AG04450 (cell line): ENCODE data around the gene C1orf159. TPM values are rescaled to one million over a fixed set of nuclear protein-coding genes. Genes with fewer than 3 reads are reported as not detected.

Experiments
- CTCF ChIA-PET: fragments of 300-600, 350-600 bp; formaldehyde crosslinking; extraction: SDS; loops from one replicate; lab custom pipeline; 2022; ENCODE audit warnings: antibody characterized with exemption, inconsistent platforms; lab: Charles Lee
- POLR2A ChIA-PET: fragments of 350-600 bp; formaldehyde crosslinking; extraction: SDS; loops from one replicate; lab custom pipeline; 2021; ENCODE audit warnings: antibody characterized with exemption, inconsistent platforms; lab: Yijun Ruan, JAX
- DNase-seq: peaks from one replicate; pipeline ENCODE4 v3.0.0-alpha.2; 2011; ENCODE audit warnings: low read depth, low spot score
- H3K27ac ChIP-seq: one replicate; pipeline ENCODE4 v1.5.1; 2012; ENCODE audit warnings: low read depth, low read length, control low read depth
- H3K27me3 ChIP-seq: one replicate; pipeline ENCODE4 v1.6.0; 2012; ENCODE audit warnings: low read length; ENCODE audit not compliant: control insufficient read depth, insufficient read depth
- H3K4me3 ChIP-seq: 2 replicates; pipeline ENCODE4 v1.5.1; 2011; ENCODE audit warnings: mild to moderate bottlenecking, low read depth, low read length, control low read depth
- H3K9me3 ChIP-seq: 2 replicates; pipeline ENCODE4 v1.5.1; 2012; ENCODE audit warnings: low read length; ENCODE audit not compliant: control insufficient read depth, insufficient read depth
- polyA plus RNA-seq: library from polyadenylated mRNA; depleted of rRNA; stranded (reverse); fragments of >200 nt; gene quantifications from 2 replicates; pipeline ENCODE4 v1.2.3, GENCODE V29; 2011
- TF ChIP-seq, protein P1 (sequence below): IDR thresholded peaks from 2 replicates; pipeline ENCODE4 v1.5.1; 2011; ENCODE audit warnings: low read depth, low read length, control low read depth, inconsistent platforms

The C1orf159 gene
- polyA plus RNA-seq, 1 experiment, result 2.3 TPM

DNA sequence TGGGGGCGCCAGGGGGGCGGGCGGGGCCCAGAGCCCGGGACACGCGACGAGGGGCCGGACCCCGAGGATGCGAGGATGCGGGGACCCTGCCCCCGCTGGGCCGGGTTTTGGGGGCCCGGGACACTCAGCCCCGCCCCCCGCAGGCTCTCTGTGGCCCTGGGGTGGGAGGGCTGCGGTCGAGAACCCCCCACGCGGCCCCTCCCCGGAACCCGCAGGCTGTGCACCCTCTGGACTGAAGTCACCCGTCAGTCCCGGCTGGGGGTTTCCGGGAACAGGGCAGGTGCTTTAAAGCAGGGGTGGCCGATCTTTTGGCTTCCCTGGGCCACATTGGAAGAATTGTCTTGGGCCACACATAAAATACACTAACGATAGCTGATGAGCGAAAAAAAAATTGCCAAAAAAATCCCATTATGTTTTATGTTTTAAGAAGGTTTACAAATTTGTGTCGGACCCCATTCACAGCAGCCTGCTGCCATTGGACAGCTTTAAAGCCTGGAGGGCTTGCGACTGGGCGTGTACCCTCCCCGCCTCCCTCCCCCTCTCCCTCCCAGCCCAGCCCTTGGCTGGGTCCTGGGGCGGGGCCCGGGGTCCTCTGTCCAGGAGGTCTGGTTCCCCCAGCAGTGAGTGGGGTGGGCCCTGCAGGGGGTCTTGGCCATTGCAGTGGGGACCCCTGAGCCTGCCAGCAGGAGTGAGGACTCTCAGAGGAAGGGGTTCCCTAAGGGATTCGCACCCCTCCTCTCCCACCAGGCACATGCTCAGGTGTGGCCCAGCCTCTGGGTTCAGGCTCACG lies 21.6 kb upstream of the C1orf159 start:
- TF ChIP-seq, protein P1, sequence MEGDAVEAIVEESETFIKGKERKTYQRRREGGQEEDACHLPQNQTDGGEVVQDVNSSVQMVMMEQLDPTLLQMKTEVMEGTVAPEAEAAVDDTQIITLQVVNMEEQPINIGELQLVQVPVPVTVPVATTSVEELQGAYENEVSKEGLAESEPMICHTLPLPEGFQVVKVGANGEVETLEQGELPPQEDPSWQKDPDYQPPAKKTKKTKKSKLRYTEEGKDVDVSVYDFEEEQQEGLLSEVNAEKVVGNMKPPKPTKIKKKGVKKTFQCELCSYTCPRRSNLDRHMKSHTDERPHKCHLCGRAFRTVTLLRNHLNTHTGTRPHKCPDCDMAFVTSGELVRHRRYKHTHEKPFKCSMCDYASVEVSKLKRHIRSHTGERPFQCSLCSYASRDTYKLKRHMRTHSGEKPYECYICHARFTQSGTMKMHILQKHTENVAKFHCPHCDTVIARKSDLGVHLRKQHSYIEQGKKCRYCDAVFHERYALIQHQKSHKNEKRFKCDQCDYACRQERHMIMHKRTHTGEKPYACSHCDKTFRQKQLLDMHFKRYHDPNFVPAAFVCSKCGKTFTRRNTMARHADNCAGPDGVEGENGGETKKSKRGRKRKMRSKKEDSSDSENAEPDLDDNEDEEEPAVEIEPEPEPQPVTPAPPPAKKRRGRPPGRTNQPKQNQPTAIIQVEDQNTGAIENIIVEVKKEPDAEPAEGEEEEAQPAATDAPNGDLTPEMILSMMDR, result no peak
- Histone ChIP-seq H3K9me3 (peaks cover 10% of the 10 kb centered on the region; the same call in 1 of the 2 replicates), H3K4me3 (no peak overlapping the region), H3K27me3 (peaks cover 29% of the 10 kb centered on the region), H3K27ac (no peak overlapping the region)
- ChIA-PET POLR2A (no interaction called here), CTCF (no interaction called here)
- DNase-seq, result no peak

DNA sequence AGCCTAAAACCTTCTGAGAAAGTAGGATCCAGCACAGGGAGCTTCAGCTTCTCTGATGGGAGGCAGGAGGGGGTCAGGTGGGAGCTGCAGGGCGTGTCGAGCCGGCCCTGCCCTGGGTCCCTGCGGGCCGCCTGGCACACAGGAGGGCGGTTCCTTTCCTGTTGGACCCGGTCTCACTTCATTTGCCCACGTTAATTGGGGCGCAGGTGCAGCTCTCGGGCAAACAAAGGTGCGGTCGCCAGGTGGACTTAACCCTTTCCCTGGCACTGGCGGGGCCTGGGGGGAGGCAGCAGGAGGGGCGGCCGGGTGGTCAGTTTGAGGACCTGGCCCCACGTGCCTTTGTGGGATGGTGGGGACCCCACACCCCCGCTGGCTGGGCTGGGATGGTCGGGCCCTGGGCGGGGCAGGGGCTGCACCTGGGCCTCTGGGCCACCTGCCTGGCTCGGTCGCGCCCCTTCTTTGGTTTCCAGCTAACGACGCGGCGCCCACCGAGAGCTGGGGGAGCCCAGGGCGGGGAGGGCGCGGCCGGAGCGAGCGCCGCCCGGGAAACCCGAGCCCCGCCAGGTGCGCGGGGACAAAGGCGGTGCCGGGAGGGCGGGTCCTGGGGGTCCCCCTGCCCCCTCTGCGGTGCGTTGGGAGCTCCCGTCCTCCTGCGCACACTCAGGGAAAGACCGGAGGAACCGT lies 20.8 kb upstream of the C1orf159 start:
- Histone ChIP-seq H3K4me3 (no peak overlapping the region), H3K27me3 (peaks cover 26% of the 10 kb centered on the region), H3K9me3 (peaks cover 10% of the 10 kb centered on the region; the same call in 1 of the 2 replicates), H3K27ac (no peak overlapping the region)
- TF ChIP-seq, protein P1, result no peak
- ChIA-PET CTCF (no interaction called here), POLR2A (no interaction called here)
- DNase-seq, result no peak

DNA sequence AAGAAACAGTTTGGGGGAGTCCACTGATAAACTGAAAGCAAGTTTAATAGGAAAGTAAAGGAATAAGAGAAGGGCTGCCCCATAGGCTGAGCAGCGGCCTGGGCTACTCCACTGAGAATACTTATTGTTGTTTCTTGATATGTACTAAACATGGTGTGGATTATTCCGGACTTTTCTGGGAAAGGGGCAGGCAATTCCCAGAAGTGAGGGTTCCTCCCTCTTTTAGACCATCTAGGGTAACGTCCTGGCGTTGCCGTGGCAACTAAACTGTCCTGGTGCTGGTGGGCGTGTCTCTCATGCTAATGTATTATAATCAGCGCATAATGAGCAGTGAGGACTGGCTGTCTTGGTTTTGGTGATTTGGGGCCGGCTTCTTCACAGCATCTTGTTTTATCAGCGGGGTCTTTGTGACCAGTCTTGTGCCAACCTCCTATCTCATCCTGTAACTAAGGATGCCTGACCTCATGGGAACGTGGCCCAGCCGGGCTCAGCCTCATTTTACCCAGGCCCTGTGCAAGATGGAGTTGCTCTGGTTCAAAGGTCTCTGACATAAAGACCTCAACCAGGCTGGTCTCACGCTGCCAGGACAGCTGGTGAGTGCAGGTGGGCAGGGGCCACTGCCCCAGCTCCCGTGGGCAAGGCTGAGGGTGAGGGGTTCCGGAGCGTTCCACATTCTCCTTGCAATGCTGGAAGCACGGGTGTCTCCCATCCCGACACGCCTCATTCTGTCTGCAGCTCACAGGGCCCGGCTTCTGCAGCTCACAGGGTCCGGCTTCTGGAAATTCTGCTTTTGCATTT lies 19.6 kb upstream of the C1orf159 start:
- TF ChIP-seq, protein P1, result no peak
- Histone ChIP-seq H3K27me3 (peaks cover 30% of the 10 kb centered on the region), H3K27ac (no peak overlapping the region), H3K4me3 (no peak overlapping the region), H3K9me3 (peaks cover 10% of the 10 kb centered on the region; the same call in 1 of the 2 replicates)
- ChIA-PET CTCF (no interaction called here), POLR2A (no interaction called here)
- DNase-seq, result no peak

DNA sequence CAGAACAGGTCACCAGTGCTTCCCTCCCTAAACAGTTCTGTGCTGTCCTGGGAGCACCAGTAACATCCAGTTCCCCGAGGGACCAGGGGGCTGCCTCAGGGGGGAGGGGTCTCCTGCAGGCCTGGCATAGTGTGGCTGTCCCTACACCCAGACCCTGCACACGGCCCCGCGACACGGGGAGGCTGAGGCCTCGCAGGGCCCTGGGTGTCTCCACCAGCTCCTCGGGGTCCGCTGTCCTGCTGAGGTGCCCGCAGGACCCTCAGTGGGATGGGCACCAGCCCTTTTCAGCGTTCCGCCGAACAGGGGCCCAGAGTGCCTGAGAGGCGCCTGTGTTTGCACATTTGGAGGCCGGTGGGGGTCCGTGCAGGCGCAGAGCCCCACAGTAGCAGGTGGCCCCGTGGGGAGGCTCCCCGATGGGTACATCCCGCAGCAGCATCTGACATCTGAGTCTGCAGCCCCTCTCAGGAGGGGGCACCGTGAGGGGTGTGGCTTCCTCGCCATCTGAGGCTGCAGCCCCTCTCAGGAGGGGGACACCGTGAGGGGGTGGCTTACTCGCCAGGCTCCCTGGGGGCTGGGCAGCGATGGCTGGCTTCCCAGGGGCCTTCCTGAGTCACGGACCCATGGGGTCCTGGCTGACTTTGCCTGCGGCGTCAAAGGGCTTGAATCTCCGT lies 18.5 kb upstream of the C1orf159 start:
- no peak overlapping the region for H3K4me3 ChIP-seq
- no peak for DNase-seq
- H3K27ac ChIP-seq, result no peak overlapping the region
- TF ChIP-seq, protein P1, result no peak
- POLR2A ChIA-PET, result no interaction called here
- peaks cover 33% of the 10 kb centered on the region for H3K27me3 ChIP-seq
- H3K9me3 ChIP-seq, result peaks cover 10% of the 10 kb centered on the region; the same call in 1 of the 2 replicates
- CTCF ChIA-PET, result no interaction called here
